ENCODE measurements around the gene ABCC8. TPM values are rescaled to one million over a fixed set of nuclear protein-coding genes. Genes with fewer than 3 reads are reported as not detected.

ABCC8 gene
- total RNA-seq, 2 donors from 2014 or later = 3.0 to 4.2 TPM

GRCh38 chr11:17510507-17511206 is 34.0 kb upstream of the ABCC8 start:
- no peak for DNase-seq (ENCODE audit: low spot score)
- Histone ChIP-seq H3K36me3 (no peaks in the 10 kb centered on the region), H3K4me3 (no peak overlapping the region), H3K27me3 (no peaks in the 10 kb centered on the region), H3K27ac (no peak overlapping the region), H3K9me3 (no peaks in the 10 kb centered on the region), H3K4me1 (peaks cover 0 to 18% of the 10 kb centered on the region in 2 donors)
- TF ChIP-seq, protein P1, sequence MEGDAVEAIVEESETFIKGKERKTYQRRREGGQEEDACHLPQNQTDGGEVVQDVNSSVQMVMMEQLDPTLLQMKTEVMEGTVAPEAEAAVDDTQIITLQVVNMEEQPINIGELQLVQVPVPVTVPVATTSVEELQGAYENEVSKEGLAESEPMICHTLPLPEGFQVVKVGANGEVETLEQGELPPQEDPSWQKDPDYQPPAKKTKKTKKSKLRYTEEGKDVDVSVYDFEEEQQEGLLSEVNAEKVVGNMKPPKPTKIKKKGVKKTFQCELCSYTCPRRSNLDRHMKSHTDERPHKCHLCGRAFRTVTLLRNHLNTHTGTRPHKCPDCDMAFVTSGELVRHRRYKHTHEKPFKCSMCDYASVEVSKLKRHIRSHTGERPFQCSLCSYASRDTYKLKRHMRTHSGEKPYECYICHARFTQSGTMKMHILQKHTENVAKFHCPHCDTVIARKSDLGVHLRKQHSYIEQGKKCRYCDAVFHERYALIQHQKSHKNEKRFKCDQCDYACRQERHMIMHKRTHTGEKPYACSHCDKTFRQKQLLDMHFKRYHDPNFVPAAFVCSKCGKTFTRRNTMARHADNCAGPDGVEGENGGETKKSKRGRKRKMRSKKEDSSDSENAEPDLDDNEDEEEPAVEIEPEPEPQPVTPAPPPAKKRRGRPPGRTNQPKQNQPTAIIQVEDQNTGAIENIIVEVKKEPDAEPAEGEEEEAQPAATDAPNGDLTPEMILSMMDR (IDR thresholded peaks at IDR 0.05) = no peak

DNA sequence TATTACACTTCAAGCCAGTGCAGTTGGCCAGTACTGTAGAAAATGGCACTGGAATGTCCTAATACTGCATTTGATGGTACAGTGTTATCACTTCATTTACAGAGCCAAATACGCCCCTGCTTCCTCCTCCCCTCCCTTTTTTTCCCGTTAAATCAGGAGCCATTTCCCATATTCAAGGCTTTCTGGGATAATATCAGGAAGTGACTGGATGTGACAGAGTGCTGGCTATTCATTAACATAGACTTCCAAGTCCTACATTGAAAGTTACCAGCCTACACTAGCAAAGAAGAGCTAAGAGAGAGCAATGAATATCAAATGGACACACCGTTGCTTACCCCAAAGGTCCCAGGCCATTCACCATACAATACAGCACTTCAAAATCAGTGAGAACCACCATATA is 32.1 kb upstream of the ABCC8 start:
- peaks cover 0 to 18% of the 10 kb centered on the region in 2 donors for H3K4me1 ChIP-seq
- TF ChIP-seq, protein P1 (IDR thresholded peaks at IDR 0.05) = no peak
- no peak overlapping the region for H3K27ac ChIP-seq
- H3K4me3 ChIP-seq = no peak overlapping the region
- no peaks in the 10 kb centered on the region for H3K9me3 ChIP-seq
- H3K27me3 ChIP-seq = no peaks in the 10 kb centered on the region
- DNase-seq (ENCODE audit: low spot score) = no peak
- no peaks in the 10 kb centered on the region for H3K36me3 ChIP-seq

- H3K4me1 ChIP-seq = peaks cover 0 to 18% of the 10 kb centered on the region in 2 donors
- no peaks in the 10 kb centered on the region for H3K9me3 ChIP-seq
- H3K27me3 ChIP-seq = no peaks in the 10 kb centered on the region
- no peaks in the 10 kb centered on the region for H3K36me3 ChIP-seq
- no peak overlapping the region for H3K27ac ChIP-seq
- TF ChIP-seq, protein P1 (IDR thresholded peaks at IDR 0.05) = no peak
- no peak overlapping the region for H3K4me3 ChIP-seq
- DNase-seq (ENCODE audit: low spot score) = no peak
These were observed 31.7 kb upstream of the ABCC8 start for GRCh38 chr11:17508306-17508705.

GRCh38 chr11:17507773-17508172 is 31.1 kb upstream of the ABCC8 start:
- H3K4me1 ChIP-seq = peaks cover 0 to 18% of the 10 kb centered on the region in 2 donors
- TF ChIP-seq, protein P1 (IDR thresholded peaks at IDR 0.05) = no peak
- H3K27me3 ChIP-seq = no peaks in the 10 kb centered on the region
- no peaks in the 10 kb centered on the region for H3K9me3 ChIP-seq
- H3K36me3 ChIP-seq = no peaks in the 10 kb centered on the region
- no peak for DNase-seq (ENCODE audit: low spot score)
- H3K27ac ChIP-seq = no peak overlapping the region
- H3K4me3 ChIP-seq = no peak overlapping the region

DNA sequence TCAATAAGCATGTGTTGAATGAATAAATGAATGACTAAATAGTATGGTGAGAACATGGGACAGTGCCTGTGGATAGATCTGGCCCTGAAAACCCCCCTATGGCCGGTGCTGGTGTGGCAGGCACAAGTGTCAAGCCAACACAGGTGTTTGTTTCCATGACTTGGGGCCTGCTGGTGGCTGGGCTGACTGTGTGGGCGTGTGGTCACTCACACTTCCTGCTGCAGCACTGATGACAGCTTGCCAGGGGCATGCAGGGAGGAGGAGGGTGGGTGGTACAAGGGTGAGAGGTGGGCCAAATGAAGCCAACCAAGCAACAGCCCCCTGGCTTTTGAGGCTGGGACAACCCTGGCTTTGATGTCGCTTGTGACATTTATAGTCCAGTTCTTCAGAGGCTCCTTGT is 30.3 kb upstream of the ABCC8 start:
- Histone ChIP-seq H3K9me3 (no peaks in the 10 kb centered on the region), H3K27ac (no peak overlapping the region), H3K27me3 (no peaks in the 10 kb centered on the region), H3K36me3 (no peaks in the 10 kb centered on the region), H3K4me3 (no peak overlapping the region), H3K4me1 (peaks cover 0 to 18% of the 10 kb centered on the region in 2 donors)
- TF ChIP-seq, protein P1 (IDR thresholded peaks at IDR 0.05) = no peak
- DNase-seq (ENCODE audit: low spot score) = no peak

DNA sequence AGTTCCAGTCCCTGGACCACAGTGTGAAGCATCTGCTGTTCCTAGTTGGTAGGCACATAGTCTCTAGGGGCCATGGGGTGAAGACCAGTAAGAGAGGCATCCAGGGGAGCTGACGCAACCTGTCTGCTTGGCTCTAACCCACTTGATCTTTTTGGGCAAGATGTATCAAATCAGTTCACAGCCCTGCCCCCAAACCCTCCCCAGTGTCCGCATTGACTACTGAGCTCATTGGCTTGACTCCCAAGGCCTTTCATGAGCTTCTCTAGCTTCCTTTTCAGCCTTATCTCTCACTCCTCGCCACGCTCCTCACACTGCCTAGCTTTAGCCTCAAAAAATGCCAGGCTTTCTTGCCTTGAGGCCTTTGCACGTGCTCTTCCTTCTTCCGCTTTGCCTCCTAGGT is 29.7 kb upstream of the ABCC8 start:
- Histone ChIP-seq H3K4me3 (no peak overlapping the region), H3K4me1 (peaks cover 0 to 18% of the 10 kb centered on the region in 2 donors), H3K27me3 (no peaks in the 10 kb centered on the region), H3K27ac (no peak overlapping the region), H3K36me3 (no peaks in the 10 kb centered on the region), H3K9me3 (no peaks in the 10 kb centered on the region)
- TF ChIP-seq, protein P1 (IDR thresholded peaks at IDR 0.05) = no peak
- DNase-seq (ENCODE audit: low spot score) = no peak

Measured in right atrium auricular region (tissue), 2 donors.